ENCODE measurements around the gene ATP6V0A1. TPM values are rescaled to one million over a fixed set of nuclear protein-coding genes. Genes with fewer than 3 reads are reported as not detected.

Gene ATP6V0A1
- total RNA-seq, 1 experiment from 2014 or later: 55.2 TPM

DNA sequence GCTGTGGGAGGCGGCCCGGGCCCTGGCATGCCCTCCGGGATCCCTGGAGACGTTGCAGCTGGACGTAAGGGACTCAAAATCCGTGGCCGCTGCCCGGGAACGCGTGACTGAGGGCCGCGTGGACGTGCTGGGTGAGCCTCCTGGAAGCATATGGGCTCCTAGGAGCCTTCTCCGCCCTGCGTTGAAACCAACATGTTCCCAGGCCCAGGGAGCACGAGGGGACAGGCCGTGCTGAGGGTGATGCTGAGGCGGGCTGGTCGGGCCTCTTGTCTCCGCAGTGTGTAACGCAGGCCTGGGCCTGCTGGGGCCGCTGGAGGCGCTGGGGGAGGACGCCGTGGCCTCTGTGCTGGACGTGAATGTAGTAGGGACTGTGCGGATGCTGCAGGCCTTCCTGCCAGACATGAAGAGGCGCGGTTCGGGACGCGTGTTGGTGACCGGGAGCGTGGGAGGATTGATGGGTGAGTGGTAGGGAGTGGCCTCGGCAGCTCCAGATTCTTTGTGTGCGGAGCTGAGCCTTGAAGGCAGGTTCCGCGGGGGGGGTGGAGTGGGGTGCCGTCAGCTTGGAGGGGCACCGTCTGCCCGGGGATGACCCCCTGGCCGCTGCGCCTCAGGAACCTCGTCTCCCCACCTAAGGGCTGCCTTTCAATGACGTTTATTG, 94.6 kb downstream of the ATP6V0A1 start:
- 0 out of 2 replicates have a peak overlapping the region, but pooled peaks have one; percentile 57 for H3K27ac Mint-ChIP-seq
- CTCF ChIA-PET: interaction anchor here (0.6 to 2.6 kb wide), 6 partner anchors 24 to 210 kb away, joined by 3 to 22 read pairs (median 9); partner anchors contain the start of gene PSMC3IP

DNA sequence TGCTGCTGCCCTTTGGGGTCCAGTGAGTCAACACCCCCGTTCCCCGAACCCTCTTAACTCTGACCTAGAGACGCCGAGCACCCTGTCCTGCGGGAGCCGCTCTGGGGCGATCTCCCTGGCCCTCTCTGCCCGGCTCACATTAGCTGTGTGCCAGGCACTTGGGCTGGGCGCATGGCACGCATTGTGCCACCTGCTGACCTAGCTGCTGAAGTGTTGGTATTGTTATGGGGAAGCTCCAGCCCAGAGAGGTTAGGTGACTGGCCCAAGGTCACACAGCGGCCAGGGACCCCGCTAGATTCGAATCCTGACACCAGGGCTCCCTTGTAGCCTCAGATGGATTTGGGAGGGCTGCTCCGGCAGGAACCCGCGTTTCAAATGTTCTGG, 95.2 kb downstream of the ATP6V0A1 start:
- Mint-ChIP-seq H3K27me3 (ENCODE audit: low read depth) (peaks cover under 1% of the 10 kb centered on the region; the same call in 1 of the 2 replicates), H3K9me3 (no peaks in the 10 kb centered on the region), H3K4me1 (peaks cover 18% of the 10 kb centered on the region), H3K36me3 (no peaks in the 10 kb centered on the region), H3K27ac (no peak overlapping the region), H3K4me3 (peak overlapping the region; percentile 85)
- POLR2A ChIA-PET: interaction anchor here (1.0 to 1.3 kb wide), 4 partner anchors 16 to 129 kb away, joined by 3 to 4 read pairs (median 3); partner anchors contain the start of gene PSMC3IP
- CTCF ChIA-PET: interaction anchor here (0.6 to 2.6 kb wide), 11 partner anchors 24 to 209 kb away, joined by 3 to 22 read pairs (median 6); partner anchors contain the start of genes CNTNAP1 and PSMC3IP
- DNase-seq (ENCODE audit: low spot score): no peak
- ATAC-seq: no peak
- peak; percentile 95 for TF ChIP-seq GTF2I (CRISPR knock-in tag; conservative IDR thresholded peaks at IDR 0.05)
- no peak for TF ChIP-seq GABPB1 (CRISPR knock-in tag; IDR thresholded peaks at IDR 0.05)
- no peak for TF ChIP-seq KAT7 (CRISPR knock-in tag; IDR thresholded peaks at IDR 0.05; ENCODE audit: borderline replicate concordance)

More for the DNA sequence above, 94.6 kb downstream of the ATP6V0A1 start:
- Mint-ChIP-seq H3K27me3 (ENCODE audit: low read depth) (peaks cover 2% of the 10 kb centered on the region; the same call in 1 of the 2 replicates), H3K4me1 (peaks cover 20% of the 10 kb centered on the region), H3K4me3 (peak overlapping the region; percentile 85), H3K36me3 (no peaks in the 10 kb centered on the region), H3K9me3 (no peaks in the 10 kb centered on the region)
- ATAC-seq (peak; percentile 7), DNase-seq (ENCODE audit: low spot score) (peak; percentile 58)
- POLR2A ChIA-PET: no interaction called here
- TF ChIP-seq, protein P1, sequence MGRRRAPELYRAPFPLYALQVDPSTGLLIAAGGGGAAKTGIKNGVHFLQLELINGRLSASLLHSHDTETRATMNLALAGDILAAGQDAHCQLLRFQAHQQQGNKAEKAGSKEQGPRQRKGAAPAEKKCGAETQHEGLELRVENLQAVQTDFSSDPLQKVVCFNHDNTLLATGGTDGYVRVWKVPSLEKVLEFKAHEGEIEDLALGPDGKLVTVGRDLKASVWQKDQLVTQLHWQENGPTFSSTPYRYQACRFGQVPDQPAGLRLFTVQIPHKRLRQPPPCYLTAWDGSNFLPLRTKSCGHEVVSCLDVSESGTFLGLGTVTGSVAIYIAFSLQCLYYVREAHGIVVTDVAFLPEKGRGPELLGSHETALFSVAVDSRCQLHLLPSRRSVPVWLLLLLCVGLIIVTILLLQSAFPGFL (CRISPR knock-in tag; IDR thresholded peaks at IDR 0.05; ENCODE audit: borderline replicate concordance): 0 out of 2 replicates have a peak, but pooled peaks have one; percentile 37
- no peak for TF ChIP-seq CREM (CRISPR knock-in tag; IDR thresholded peaks at IDR 0.05)

DNA sequence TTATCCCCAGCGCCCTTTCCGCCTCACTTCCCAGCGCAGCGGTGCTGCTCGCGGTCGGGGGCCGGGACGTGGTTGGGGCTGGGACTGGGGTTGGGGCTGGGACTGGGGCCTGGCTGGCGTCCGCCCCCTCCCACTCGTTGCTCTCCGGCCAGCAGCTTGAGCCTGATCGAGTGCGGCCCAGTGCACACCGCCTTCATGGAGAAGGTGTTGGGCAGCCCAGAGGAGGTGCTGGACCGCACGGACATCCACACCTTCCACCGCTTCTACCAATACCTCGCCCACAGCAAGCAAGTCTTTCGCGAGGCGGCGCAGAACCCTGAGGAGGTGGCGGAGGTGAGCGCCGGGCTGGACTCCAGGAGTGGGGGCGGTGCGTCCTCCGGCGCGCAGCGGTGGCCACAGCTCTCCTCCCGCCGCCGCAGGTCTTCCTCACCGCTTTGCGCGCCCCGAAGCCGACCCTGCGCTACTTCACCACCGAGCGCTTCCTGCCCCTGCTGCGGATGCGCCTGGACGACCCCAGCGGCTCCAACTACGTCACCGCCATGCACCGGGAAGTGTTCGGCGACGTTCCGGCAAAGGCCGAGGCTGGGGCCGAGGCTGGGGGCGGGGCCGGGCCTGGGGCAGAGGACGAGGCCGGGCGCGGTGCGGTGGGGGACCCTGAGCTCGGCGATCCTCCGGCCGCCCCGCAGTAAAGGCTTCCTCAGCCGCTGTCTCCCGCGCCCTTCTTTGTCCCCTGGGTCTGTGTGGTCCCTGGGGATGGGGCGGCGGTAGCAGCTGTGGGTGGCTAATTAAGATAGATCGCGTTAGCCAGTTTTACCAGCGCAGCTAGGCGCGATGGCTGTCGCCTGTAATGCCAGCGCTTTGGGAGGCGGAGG, 95.8 kb downstream of the ATP6V0A1 start:
- ATAC-seq: peak; percentile 81
- POLR2A ChIA-PET: interaction anchor here (0.6 to 1.3 kb wide), 6 partner anchors 16 to 129 kb away, joined by 3 to 4 read pairs (median 3); partner anchors contain the start of genes PSMC3IP and TUBG1
- Mint-ChIP-seq H3K4me3 (peak overlapping the region; percentile 85), H3K27me3 (ENCODE audit: low read depth) (no peaks in the 10 kb centered on the region), H3K36me3 (no peaks in the 10 kb centered on the region), H3K4me1 (peaks cover 12% of the 10 kb centered on the region), H3K9me3 (no peaks in the 10 kb centered on the region), H3K27ac (peak overlapping the region; percentile 79)
- CTCF ChIA-PET: interaction anchor here (0.6 to 2.6 kb wide), 13 partner anchors 9 to 534 kb away, joined by 3 to 22 read pairs (median 4); partner anchors contain the start of genes CNTNAP1, NKIRAS2 and PSMC3IP
- peak; percentile 93 for DNase-seq (ENCODE audit: low spot score)
- TF ChIP-seq CREB1 (CRISPR knock-in tag; IDR thresholded peaks at IDR 0.05) (no peak), RORB (CRISPR knock-in tag; IDR thresholded peaks at IDR 0.05) (no peak), FOXJ3 (CRISPR knock-in tag; IDR thresholded peaks at IDR 0.05; ENCODE audit: borderline replicate concordance) (no peak), NFATC4 (CRISPR knock-in tag; IDR thresholded peaks at IDR 0.05) (no peak), NFYB (CRISPR knock-in tag; conservative IDR thresholded peaks at IDR 0.05; ENCODE audit: low read depth) (no peak), JUN (CRISPR knock-in tag; IDR thresholded peaks at IDR 0.05) (0 out of 2 replicates have a peak, but pooled peaks have one; percentile 22), JAZF1 (CRISPR knock-in tag; IDR thresholded peaks at IDR 0.05) (no peak), GTF2I (CRISPR knock-in tag; conservative IDR thresholded peaks at IDR 0.05) (no peak)
- TF ChIP-seq, protein P2, sequence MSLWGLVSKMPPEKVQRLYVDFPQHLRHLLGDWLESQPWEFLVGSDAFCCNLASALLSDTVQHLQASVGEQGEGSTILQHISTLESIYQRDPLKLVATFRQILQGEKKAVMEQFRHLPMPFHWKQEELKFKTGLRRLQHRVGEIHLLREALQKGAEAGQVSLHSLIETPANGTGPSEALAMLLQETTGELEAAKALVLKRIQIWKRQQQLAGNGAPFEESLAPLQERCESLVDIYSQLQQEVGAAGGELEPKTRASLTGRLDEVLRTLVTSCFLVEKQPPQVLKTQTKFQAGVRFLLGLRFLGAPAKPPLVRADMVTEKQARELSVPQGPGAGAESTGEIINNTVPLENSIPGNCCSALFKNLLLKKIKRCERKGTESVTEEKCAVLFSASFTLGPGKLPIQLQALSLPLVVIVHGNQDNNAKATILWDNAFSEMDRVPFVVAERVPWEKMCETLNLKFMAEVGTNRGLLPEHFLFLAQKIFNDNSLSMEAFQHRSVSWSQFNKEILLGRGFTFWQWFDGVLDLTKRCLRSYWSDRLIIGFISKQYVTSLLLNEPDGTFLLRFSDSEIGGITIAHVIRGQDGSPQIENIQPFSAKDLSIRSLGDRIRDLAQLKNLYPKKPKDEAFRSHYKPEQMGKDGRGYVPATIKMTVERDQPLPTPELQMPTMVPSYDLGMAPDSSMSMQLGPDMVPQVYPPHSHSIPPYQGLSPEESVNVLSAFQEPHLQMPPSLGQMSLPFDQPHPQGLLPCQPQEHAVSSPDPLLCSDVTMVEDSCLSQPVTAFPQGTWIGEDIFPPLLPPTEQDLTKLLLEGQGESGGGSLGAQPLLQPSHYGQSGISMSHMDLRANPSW (CRISPR knock-in tag; conservative IDR thresholded peaks at IDR 0.05; ENCODE audit: low read depth): no peak
- TF ChIP-seq, protein P3, sequence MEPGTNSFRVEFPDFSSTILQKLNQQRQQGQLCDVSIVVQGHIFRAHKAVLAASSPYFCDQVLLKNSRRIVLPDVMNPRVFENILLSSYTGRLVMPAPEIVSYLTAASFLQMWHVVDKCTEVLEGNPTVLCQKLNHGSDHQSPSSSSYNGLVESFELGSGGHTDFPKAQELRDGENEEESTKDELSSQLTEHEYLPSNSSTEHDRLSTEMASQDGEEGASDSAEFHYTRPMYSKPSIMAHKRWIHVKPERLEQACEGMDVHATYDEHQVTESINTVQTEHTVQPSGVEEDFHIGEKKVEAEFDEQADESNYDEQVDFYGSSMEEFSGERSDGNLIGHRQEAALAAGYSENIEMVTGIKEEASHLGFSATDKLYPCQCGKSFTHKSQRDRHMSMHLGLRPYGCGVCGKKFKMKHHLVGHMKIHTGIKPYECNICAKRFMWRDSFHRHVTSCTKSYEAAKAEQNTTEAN (CRISPR knock-in tag; IDR thresholded peaks at IDR 0.05): peak; percentile 30; the same call in 1 of the 2 replicates
- TF ChIP-seq, protein P4, sequence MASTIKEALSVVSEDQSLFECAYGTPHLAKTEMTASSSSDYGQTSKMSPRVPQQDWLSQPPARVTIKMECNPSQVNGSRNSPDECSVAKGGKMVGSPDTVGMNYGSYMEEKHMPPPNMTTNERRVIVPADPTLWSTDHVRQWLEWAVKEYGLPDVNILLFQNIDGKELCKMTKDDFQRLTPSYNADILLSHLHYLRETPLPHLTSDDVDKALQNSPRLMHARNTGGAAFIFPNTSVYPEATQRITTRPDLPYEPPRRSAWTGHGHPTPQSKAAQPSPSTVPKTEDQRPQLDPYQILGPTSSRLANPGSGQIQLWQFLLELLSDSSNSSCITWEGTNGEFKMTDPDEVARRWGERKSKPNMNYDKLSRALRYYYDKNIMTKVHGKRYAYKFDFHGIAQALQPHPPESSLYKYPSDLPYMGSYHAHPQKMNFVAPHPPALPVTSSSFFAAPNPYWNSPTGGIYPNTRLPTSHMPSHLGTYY (CRISPR knock-in tag; IDR thresholded peaks at IDR 0.05): no peak
- TF ChIP-seq, protein P5, sequence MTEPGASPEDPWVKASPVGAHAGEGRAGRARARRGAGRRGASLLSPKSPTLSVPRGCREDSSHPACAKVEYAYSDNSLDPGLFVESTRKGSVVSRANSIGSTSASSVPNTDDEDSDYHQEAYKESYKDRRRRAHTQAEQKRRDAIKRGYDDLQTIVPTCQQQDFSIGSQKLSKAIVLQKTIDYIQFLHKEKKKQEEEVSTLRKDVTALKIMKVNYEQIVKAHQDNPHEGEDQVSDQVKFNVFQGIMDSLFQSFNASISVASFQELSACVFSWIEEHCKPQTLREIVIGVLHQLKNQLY (CRISPR knock-in tag; IDR thresholded peaks at IDR 0.05): no peak
- TF ChIP-seq, protein P6, sequence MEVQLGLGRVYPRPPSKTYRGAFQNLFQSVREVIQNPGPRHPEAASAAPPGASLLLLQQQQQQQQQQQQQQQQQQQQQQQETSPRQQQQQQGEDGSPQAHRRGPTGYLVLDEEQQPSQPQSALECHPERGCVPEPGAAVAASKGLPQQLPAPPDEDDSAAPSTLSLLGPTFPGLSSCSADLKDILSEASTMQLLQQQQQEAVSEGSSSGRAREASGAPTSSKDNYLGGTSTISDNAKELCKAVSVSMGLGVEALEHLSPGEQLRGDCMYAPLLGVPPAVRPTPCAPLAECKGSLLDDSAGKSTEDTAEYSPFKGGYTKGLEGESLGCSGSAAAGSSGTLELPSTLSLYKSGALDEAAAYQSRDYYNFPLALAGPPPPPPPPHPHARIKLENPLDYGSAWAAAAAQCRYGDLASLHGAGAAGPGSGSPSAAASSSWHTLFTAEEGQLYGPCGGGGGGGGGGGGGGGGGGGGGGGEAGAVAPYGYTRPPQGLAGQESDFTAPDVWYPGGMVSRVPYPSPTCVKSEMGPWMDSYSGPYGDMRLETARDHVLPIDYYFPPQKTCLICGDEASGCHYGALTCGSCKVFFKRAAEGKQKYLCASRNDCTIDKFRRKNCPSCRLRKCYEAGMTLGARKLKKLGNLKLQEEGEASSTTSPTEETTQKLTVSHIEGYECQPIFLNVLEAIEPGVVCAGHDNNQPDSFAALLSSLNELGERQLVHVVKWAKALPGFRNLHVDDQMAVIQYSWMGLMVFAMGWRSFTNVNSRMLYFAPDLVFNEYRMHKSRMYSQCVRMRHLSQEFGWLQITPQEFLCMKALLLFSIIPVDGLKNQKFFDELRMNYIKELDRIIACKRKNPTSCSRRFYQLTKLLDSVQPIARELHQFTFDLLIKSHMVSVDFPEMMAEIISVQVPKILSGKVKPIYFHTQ (CRISPR knock-in tag; IDR thresholded peaks at IDR 0.05): no peak
